Thyroid gland (tissue), 4 donors: ENCODE results near the gene CRTC3.

Source experiments
- CTCF ChIP-seq, 6 experiments: fragments of 200-600 bp in 3 of 6; fragments of 450-650 bp in 3 of 6; sonication (generic) in 3 of 6; IDR thresholded peaks; one replicate each; pipeline ENCODE4 v1.5.1; 2016 to 2019; ENCODE audit warnings: antibody characterized with exemption in 6 of 6, mild to moderate bottlenecking in 2 of 6, inconsistent platforms in 1 of 6, moderate library complexity in 1 of 6
- POLR2A ChIP-seq, 2 donors: fragments of 450-650 bp; IDR thresholded peaks; one replicate each; pipeline ENCODE4 v1.6.1; 2017; ENCODE audit warnings: antibody characterized with exemption in 2 of 2, mild to moderate bottlenecking in 2 of 2, moderate library complexity in 1 of 2

GRCh38 chr15:90557186-90558084, 27.7 kb downstream of the CRTC3 start:
- TF ChIP-seq CTCF (IDR thresholded peaks at IDR 0.05) (no peak), POLR2A (IDR thresholded peaks at IDR 0.05) (peak in 1 of 2 donors; percentile 27)
